NCI-H774 (cell line): ENCODE data around the gene DES.

Experiments used
- DNase-seq: peaks from one replicate; lab custom pipeline; 2025; lab: John Stamatoyannopoulos, UW

Gene DES

GRCh38 chr2:219453671-219454590 lies 35.8 kb downstream of the DES start:
- peak; percentile 53 for DNase-seq

GRCh38 chr2:219455581-219455980 lies 37.4 kb downstream of the DES start:
- DNase-seq = no peak

GRCh38 chr2:219457784-219458369 lies 39.7 kb downstream of the DES start:
- no peak for DNase-seq

DNA sequence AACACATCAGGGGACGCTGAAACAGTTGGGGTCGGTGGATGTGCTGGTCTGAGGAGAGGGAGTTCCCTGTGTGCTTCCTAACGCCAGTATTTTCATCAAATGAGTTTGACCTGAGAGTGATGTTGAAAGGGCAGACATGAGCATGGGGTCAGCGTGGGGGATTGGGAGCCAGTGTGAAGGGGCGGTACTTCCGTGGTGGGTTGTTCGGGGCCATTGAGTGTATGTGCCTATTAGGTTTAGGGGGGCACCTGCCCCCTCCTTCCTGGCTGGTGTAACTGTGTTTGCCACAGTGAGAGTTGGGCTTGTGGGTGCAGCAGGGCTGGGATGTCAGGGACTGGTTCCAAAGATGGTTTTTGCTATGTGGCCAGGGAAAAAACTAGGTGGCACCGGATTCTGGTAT lies 40.8 kb downstream of the DES start:
- no peak for DNase-seq

GRCh38 chr2:219459460-219460311 lies 41.5 kb downstream of the DES start:
- no peak for DNase-seq

- no peak for DNase-seq
Observed at GRCh38 chr2:219460424-219460926, 42.3 kb downstream of the DES start.

- no peak for DNase-seq
Observed at GRCh38 chr2:219461047-219461514, 42.9 kb downstream of the DES start.

GRCh38 chr2:219461669-219462068 lies 43.5 kb downstream of the DES start:
- no peak for DNase-seq

DNA sequence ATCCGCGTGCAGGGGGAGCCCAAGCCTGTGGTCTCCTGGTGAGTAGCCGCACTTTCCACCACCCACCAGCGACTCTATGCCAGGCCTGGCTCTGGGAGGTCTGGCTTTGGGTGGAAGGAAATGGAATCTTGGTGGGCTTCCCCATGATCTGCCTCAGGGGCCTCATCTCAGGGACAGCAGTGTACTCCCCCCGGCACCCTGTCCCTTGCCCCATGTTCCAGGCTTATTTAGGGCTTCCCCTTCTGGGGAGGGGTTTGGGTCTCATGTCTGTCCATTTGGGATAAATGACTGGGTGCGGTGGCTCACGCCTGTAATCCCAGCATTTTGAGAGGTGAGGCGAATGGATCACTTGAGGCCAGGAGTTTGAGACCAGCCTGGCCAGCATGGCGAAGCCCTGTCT lies 44.2 kb downstream of the DES start:
- DNase-seq = no peak

DNA sequence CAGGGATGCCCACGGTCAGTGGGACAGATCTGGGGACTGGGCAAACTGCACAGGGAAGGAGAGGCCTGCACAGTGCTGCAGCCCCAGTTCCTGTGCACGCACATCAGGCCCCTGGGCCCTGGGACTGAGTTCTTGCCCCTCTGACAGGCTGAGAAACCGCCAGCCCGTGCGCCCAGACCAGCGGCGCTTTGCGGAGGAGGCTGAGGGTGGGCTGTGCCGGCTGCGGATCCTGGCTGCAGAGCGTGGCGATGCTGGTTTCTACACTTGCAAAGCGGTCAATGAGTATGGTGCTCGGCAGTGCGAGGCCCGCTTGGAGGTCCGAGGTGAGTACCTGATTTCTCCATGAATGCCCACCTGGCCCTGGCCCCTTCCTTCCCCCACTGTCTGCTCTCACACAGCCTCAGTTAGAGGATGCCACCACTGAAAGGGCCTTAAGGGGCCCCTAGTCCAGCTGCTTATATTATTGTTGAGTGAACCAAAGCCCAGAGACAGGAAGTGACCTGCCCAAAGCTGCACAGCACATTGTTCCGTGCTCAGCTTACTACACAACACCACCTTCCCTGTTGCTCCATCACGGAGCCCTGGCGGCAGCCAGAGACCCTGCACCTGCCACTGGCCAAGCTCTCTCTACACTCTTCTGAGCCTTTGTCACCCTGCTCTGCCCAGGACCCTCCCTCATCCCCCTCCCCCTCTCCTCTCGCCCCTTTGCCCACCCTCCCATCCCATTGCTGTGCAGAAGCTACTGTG lies 46.3 kb downstream of the DES start:
- no peak for DNase-seq

DNA sequence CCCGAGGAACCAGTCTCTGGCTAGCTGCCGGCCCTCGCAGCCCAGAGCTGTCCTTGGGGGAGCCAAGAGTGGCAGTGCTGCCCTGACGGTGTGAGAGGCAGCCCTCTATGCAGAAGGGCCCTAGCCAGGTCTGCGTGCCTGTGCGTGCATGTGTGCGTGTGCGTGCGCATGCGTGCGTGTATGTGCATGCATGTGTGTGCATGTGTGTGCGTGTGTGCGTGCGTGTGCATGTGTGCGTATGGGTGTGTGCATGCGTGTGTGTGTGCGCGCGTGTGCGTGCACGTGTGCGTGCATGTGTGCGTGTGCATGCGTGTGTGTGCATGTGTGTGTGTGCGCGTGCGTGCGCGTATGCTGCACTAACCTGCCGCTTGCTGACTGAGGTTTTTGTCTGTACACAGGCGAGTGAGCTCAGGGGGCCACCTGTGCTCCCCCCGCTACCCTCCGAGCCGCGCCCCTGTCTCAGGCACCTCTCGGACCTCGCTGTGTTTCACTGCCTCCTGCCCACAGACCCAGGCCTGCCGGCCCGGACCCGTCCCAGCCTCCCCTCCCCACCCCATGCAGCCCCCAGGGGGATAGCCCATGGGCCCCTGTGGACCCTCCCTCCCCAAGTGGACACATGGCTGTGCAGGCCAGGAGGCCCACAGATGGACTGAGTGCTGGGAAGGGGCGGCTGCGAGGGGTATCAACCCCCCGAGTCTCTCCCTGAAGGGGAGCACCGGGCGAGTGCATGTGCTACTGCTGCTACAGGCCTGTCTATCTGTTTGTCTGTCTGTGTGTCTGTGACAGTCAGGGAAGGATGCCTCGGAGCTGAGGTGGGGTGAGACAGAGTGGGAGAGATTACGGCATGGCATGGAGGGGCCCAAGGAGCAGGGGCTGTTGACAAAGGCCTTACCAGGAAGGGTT lies 47.7 kb downstream of the DES start:
- DNase-seq = no peak

DNA sequence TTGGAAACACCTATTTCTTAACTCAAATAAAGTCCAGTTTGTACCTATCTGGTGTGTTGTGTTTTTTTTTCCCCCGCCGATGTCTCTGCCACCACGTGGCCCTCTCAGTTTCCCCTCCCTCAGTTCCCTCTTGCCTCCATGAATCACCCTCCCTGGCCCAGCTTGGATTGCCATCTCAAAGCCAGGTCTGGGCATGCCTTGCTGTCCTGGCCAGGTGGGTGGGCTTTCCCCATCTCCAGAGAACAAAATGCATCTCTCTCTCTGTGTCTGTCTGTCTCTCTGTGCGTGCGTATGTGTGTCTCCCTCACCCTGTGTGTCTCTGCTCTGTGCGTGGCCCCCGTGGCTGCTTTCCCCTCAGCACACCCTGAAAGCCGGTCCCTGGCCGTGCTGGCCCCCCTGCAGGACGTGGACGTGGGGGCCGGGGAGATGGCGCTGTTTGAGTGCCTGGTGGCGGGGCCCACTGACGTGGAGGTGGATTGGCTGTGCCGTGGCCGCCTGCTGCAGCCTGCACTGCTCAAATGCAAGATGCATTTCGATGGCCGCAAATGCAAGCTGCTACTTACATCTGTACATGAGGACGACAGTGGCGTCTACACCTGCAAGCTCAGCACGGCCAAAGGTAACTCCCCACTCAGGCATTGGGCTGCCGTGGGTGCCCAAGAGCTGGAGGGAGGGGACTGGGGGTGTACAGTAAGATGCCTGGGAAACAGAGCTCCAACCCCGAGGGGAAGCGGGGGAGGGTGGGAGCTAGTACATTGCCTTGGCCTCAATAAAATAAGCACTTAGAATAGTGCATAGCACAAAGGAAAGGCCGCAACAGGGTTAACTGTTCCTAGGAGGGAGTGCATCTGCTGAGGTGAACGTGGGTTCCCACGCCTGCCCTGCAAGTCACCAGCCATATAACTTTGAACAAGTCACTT lies 48.9 kb downstream of the DES start:
- no peak for DNase-seq

- DNase-seq = no peak
Observed at GRCh38 chr2:219467736-219468075, 49.5 kb downstream of the DES start.

GRCh38 chr2:219468410-219469185 lies 50.4 kb downstream of the DES start:
- no peak for DNase-seq

GRCh38 chr2:219469186-219469724 lies 51.1 kb downstream of the DES start:
- DNase-seq = no peak

GRCh38 chr2:219470429-219470828 lies 52.3 kb downstream of the DES start:
- no peak for DNase-seq

- no peak for DNase-seq
Observed at GRCh38 chr2:219471476-219472371, 53.5 kb downstream of the DES start.
